Activated CD8-positive, alpha-beta T cell treated with anti-CD3 and anti-CD28 coated beads, Interleukin-2, amount 10 ng/mL, durations not matched to agents 7 days and 5 days (primary cell): ENCODE measurements around the gene ANKS1A. TPM values are rescaled to one million over a fixed set of nuclear protein-coding genes. Genes with fewer than 3 reads are reported as not detected.

Source experiments
- ATAC-seq: fragments of 150-1000 bp; cut with Tn5 transposase; one replicate; pipeline ENCODE4 v1.10.0; 2021; ENCODE audit warnings: moderate library complexity
- CTCF ChIA-PET: fragments of 350-600 bp; sonication (Branson Sonifier 250); formaldehyde crosslinking; loops from one replicate; lab custom pipeline; 2021; ENCODE audit warnings: antibody characterized with exemption; lab: Charles Lee
- POLR2A ChIA-PET: fragments of 350-600 bp; sonication (Branson Sonifier 250); formaldehyde crosslinking; loops from one replicate; lab custom pipeline; 2021; ENCODE audit warnings: antibody characterized with exemption; lab: Charles Lee
- DNase-seq: peaks from one replicate; pipeline ENCODE4 v3.0.0-alpha.2; 2020
- H3K27ac Mint-ChIP-seq: one replicate; pipeline ENCODE4 v1.8.0; 2021; ENCODE audit warnings: mild to moderate bottlenecking, mixed read lengths
- H3K27me3 Mint-ChIP-seq: one replicate; pipeline ENCODE4 v1.8.0; 2021; ENCODE audit warnings: low read depth, mixed read lengths
- H3K36me3 Mint-ChIP-seq: one replicate; pipeline ENCODE4 v1.8.0; 2021; ENCODE audit warnings: low read depth, mixed read lengths
- H3K4me1 Mint-ChIP-seq: one replicate; pipeline ENCODE4 v1.8.0; 2021; ENCODE audit warnings: low read depth, mixed read lengths
- H3K4me3 Mint-ChIP-seq: one replicate; pipeline ENCODE4 v1.8.0; 2021; ENCODE audit warnings: mild to moderate bottlenecking, mixed read lengths
- H3K9me3 Mint-ChIP-seq: one replicate; pipeline ENCODE4 v1.8.0; 2022; ENCODE audit warnings: mixed read lengths; ENCODE audit not compliant: insufficient read depth
- total RNA-seq, 2 experiments: library from RNA; stranded (reverse); gene quantifications; one replicate each; pipeline ENCODE4 v1.2.3, GENCODE V29; 2021

The ANKS1A gene
- total RNA-seq, 2 experiments from 2014 or later = 5.3 to 5.8 TPM

- Mint-ChIP-seq H3K4me3 (no peak overlapping the region), H3K27me3 (no peaks in the 10 kb centered on the region), H3K36me3 (no peaks in the 10 kb centered on the region), H3K9me3 (no peaks in the 10 kb centered on the region), H3K27ac (no peak overlapping the region), H3K4me1 (no peaks in the 10 kb centered on the region)
- POLR2A ChIA-PET = no interaction called here
- CTCF ChIA-PET = interaction anchor here (1.0 kb wide), 1 partner anchor 85 kb away, joined by 3 read pairs; no protein-coding TSS in a partner anchor
- DNase-seq = no peak
- no peak for ATAC-seq
These were observed 183.1 kb downstream of the ANKS1A start for GRCh38 chr6:35072051-35072697.

GRCh38 chr6:35072698-35073055, 183.6 kb downstream of the ANKS1A start:
- H3K9me3 Mint-ChIP-seq = no peaks in the 10 kb centered on the region
- H3K27me3 Mint-ChIP-seq = no peaks in the 10 kb centered on the region
- H3K27ac Mint-ChIP-seq = no peak overlapping the region
- CTCF ChIA-PET = no interaction called here
- DNase-seq (no peak), ATAC-seq (no peak)
- no peak overlapping the region for H3K4me3 Mint-ChIP-seq
- H3K36me3 Mint-ChIP-seq = no peaks in the 10 kb centered on the region
- no peaks in the 10 kb centered on the region for H3K4me1 Mint-ChIP-seq
- POLR2A ChIA-PET = no interaction called here

- DNase-seq = no peak
- H3K27ac Mint-ChIP-seq = no peak overlapping the region
- POLR2A ChIA-PET = no interaction called here
- no peak for ATAC-seq
- CTCF ChIA-PET = no interaction called here
- H3K9me3 Mint-ChIP-seq = no peaks in the 10 kb centered on the region
- no peak overlapping the region for H3K4me3 Mint-ChIP-seq
- no peaks in the 10 kb centered on the region for H3K27me3 Mint-ChIP-seq
- no peaks in the 10 kb centered on the region for H3K4me1 Mint-ChIP-seq
- H3K36me3 Mint-ChIP-seq = no peaks in the 10 kb centered on the region
These were observed 184.2 kb downstream of the ANKS1A start for GRCh38 chr6:35073211-35073610.

- Mint-ChIP-seq H3K27me3 (no peaks in the 10 kb centered on the region), H3K9me3 (no peaks in the 10 kb centered on the region), H3K4me1 (no peaks in the 10 kb centered on the region), H3K36me3 (no peaks in the 10 kb centered on the region), H3K4me3 (no peak overlapping the region), H3K27ac (no peak overlapping the region)
- no peak for DNase-seq
- CTCF ChIA-PET = interaction anchor here (0.7 kb wide), 1 partner anchor 326 kb away, joined by 3 read pairs; no protein-coding TSS in a partner anchor
- POLR2A ChIA-PET = no interaction called here
- no peak for ATAC-seq
These were observed 184.9 kb downstream of the ANKS1A start for GRCh38 chr6:35073766-35074471.

GRCh38 chr6:35076997-35077712, 188.1 kb downstream of the ANKS1A start:
- Mint-ChIP-seq H3K4me3 (no peak overlapping the region), H3K9me3 (no peaks in the 10 kb centered on the region), H3K27me3 (no peaks in the 10 kb centered on the region), H3K27ac (no peak overlapping the region), H3K36me3 (no peaks in the 10 kb centered on the region), H3K4me1 (peaks cover 2% of the 10 kb centered on the region)
- CTCF ChIA-PET = no interaction called here
- ATAC-seq (no peak), DNase-seq (no peak)
- POLR2A ChIA-PET = no interaction called here

- H3K36me3 Mint-ChIP-seq = no peaks in the 10 kb centered on the region
- no peak overlapping the region for H3K27ac Mint-ChIP-seq
- no peaks in the 10 kb centered on the region for H3K9me3 Mint-ChIP-seq
- ChIA-PET CTCF (no interaction called here), POLR2A (no interaction called here)
- DNase-seq (no peak), ATAC-seq (no peak)
- no peaks in the 10 kb centered on the region for H3K27me3 Mint-ChIP-seq
- H3K4me3 Mint-ChIP-seq = no peak overlapping the region
- H3K4me1 Mint-ChIP-seq = peaks cover 2% of the 10 kb centered on the region
These were observed 188.7 kb downstream of the ANKS1A start for GRCh38 chr6:35077713-35078105.

- Mint-ChIP-seq H3K4me1 (peaks cover 2% of the 10 kb centered on the region), H3K27ac (no peak overlapping the region), H3K36me3 (no peaks in the 10 kb centered on the region), H3K27me3 (no peaks in the 10 kb centered on the region), H3K9me3 (no peaks in the 10 kb centered on the region), H3K4me3 (no peak overlapping the region)
- ChIA-PET CTCF (no interaction called here), POLR2A (no interaction called here)
- DNase-seq (no peak), ATAC-seq (no peak)
These were observed 189.3 kb downstream of the ANKS1A start for GRCh38 chr6:35078226-35078850.

GRCh38 chr6:35078896-35079295, 189.8 kb downstream of the ANKS1A start:
- CTCF ChIA-PET = no interaction called here
- no peak for DNase-seq
- H3K36me3 Mint-ChIP-seq = no peaks in the 10 kb centered on the region

GRCh38 chr6:35079311-35080000, 190.4 kb downstream of the ANKS1A start:
- Mint-ChIP-seq H3K4me3 (no peak overlapping the region), H3K9me3 (no peaks in the 10 kb centered on the region), H3K36me3 (no peaks in the 10 kb centered on the region), H3K4me1 (peaks cover 2% of the 10 kb centered on the region), H3K27ac (no peak overlapping the region), H3K27me3 (no peaks in the 10 kb centered on the region)
- ATAC-seq (no peak), DNase-seq (no peak)
- CTCF ChIA-PET = no interaction called here
- POLR2A ChIA-PET = no interaction called here

More at GRCh38 chr6:35078896-35079295, 189.8 kb downstream of the ANKS1A start:
- H3K27me3 Mint-ChIP-seq = no peaks in the 10 kb centered on the region
- no peak overlapping the region for H3K27ac Mint-ChIP-seq
- ATAC-seq = no peak
- H3K9me3 Mint-ChIP-seq = no peaks in the 10 kb centered on the region
- POLR2A ChIA-PET = no interaction called here
- no peak overlapping the region for H3K4me3 Mint-ChIP-seq
- peaks cover 2% of the 10 kb centered on the region for H3K4me1 Mint-ChIP-seq

GRCh38 chr6:35080016-35080680, 191.1 kb downstream of the ANKS1A start:
- DNase-seq = no peak
- CTCF ChIA-PET = no interaction called here
- Mint-ChIP-seq H3K27me3 (no peaks in the 10 kb centered on the region), H3K27ac (no peak overlapping the region), H3K4me1 (peaks cover 2% of the 10 kb centered on the region), H3K36me3 (no peaks in the 10 kb centered on the region), H3K9me3 (no peaks in the 10 kb centered on the region), H3K4me3 (no peak overlapping the region)
- POLR2A ChIA-PET = no interaction called here
- no peak for ATAC-seq

- ATAC-seq = no peak
- no peak overlapping the region for H3K27ac Mint-ChIP-seq
These were observed 191.9 kb downstream of the ANKS1A start for GRCh38 chr6:35080821-35081425.

More at GRCh38 chr6:35080821-35081425, 191.9 kb downstream of the ANKS1A start:
- ChIA-PET CTCF (no interaction called here), POLR2A (no interaction called here)
- Mint-ChIP-seq H3K4me3 (no peak overlapping the region), H3K4me1 (peaks cover 2% of the 10 kb centered on the region), H3K9me3 (no peaks in the 10 kb centered on the region), H3K36me3 (no peaks in the 10 kb centered on the region), H3K27me3 (no peaks in the 10 kb centered on the region)
- no peak for DNase-seq
